ENCODE measurements around the gene ATAD3B.

The ATAD3B gene

GRCh38 chr1:1432274-1432950 is 39.2 kb upstream of the ATAD3B start:
- Histone ChIP-seq H3K27me3 (replicated peaks) (no peaks in the 10 kb centered on the region), H3K36me3 (replicated peaks) (no peaks in the 10 kb centered on the region), H3K27ac (no peak overlapping the region), H3K4me3 (ENCODE audit: low read depth, low read length) (no peak overlapping the region)
- in situ Hi-C loops (cut with HindIII; ENCODE audit: low pct_ligation_motif_present, low sequenced_read_pairs): no loop called here
- DNase-seq: no peak
- TF ChIP-seq CTCF (IDR thresholded peaks at IDR 0.05; ENCODE audit: low read depth, low read length, missing control alignments): no peak

GRCh38 chr1:1432951-1433803 is 38.4 kb upstream of the ATAD3B start:
- Histone ChIP-seq H3K27me3 (replicated peaks) (no peaks in the 10 kb centered on the region), H3K27ac (no peak overlapping the region), H3K4me3 (ENCODE audit: low read depth, low read length) (no peak overlapping the region), H3K36me3 (replicated peaks) (no peaks in the 10 kb centered on the region)
- no peak for DNase-seq
- TF ChIP-seq CTCF (IDR thresholded peaks at IDR 0.05; ENCODE audit: low read depth, low read length, missing control alignments): no peak
- in situ Hi-C loops (cut with HindIII; ENCODE audit: low pct_ligation_motif_present, low sequenced_read_pairs): no loop called here

- H3K27ac ChIP-seq: no peak overlapping the region
- DNase-seq: no peak
- no peak for TF ChIP-seq CTCF (IDR thresholded peaks at IDR 0.05; ENCODE audit: low read depth, low read length, missing control alignments)
- H3K27me3 ChIP-seq (replicated peaks): no peaks in the 10 kb centered on the region
- no peak overlapping the region for H3K4me3 ChIP-seq (ENCODE audit: low read depth, low read length)
- H3K36me3 ChIP-seq (replicated peaks): no peaks in the 10 kb centered on the region
- in situ Hi-C loops (cut with HindIII; ENCODE audit: low pct_ligation_motif_present, low sequenced_read_pairs): no loop called here
Measured at GRCh38 chr1:1433804-1434130, 37.8 kb upstream of the ATAD3B start.

- in situ Hi-C loops (cut with HindIII; ENCODE audit: low pct_ligation_motif_present, low sequenced_read_pairs): no loop called here
- no peak overlapping the region for H3K27ac ChIP-seq
- H3K36me3 ChIP-seq (replicated peaks): no peaks in the 10 kb centered on the region
- no peak for TF ChIP-seq CTCF (IDR thresholded peaks at IDR 0.05; ENCODE audit: low read depth, low read length, missing control alignments)
- H3K27me3 ChIP-seq (replicated peaks): no peaks in the 10 kb centered on the region
- no peak overlapping the region for H3K4me3 ChIP-seq (ENCODE audit: low read depth, low read length)
- no peak for DNase-seq
Measured at GRCh38 chr1:1434131-1434823, 37.3 kb upstream of the ATAD3B start.

- H3K27me3 ChIP-seq (replicated peaks): no peaks in the 10 kb centered on the region
- no peak for TF ChIP-seq CTCF (IDR thresholded peaks at IDR 0.05; ENCODE audit: low read depth, low read length, missing control alignments)
- DNase-seq: no peak
- in situ Hi-C loops (cut with HindIII; ENCODE audit: low pct_ligation_motif_present, low sequenced_read_pairs): no loop called here
- H3K27ac ChIP-seq: no peak overlapping the region
- H3K4me3 ChIP-seq (ENCODE audit: low read depth, low read length): no peak overlapping the region
- no peaks in the 10 kb centered on the region for H3K36me3 ChIP-seq (replicated peaks)
Measured at GRCh38 chr1:1434824-1435105, 36.8 kb upstream of the ATAD3B start.

Data from brain microvascular endothelial cell (primary cell).